NT2/D1 (cell line): ENCODE data around the gene GMNN.

ENCODE experiments used
- YY1 ChIP-seq: IDR thresholded peaks from 2 replicates; pipeline ENCODE4 v1.6.1; 2011; ENCODE audit not compliant: insufficient read length, insufficient read depth
- ZNF274 ChIP-seq: IDR thresholded peaks from 2 replicates; pipeline ENCODE4 v1.6.1; 2011; ENCODE audit warnings: mild to moderate bottlenecking, low read depth, low read length

- TF ChIP-seq ZNF274 (no peak), YY1 (no peak)
Measured at GRCh38 chr6:24778878-24779277, 4.1 kb downstream of the GMNN start.
